Activated T-helper 9 cell treated with anti-CD3 and anti-CD28 coated beads, Interleukin-2, amount 50 U/mL, for 16 hours (primary cell): ENCODE measurements around the gene DYNC1LI1.
A peak's percentile ranks its signal among the peaks of the same experiment; 100 is the strongest.

Source experiments
- DNase-seq: peaks from one replicate; pipeline ENCODE4 v3.0.0-alpha.2; 2020; ENCODE audit warnings: low read depth

Gene DYNC1LI1

GRCh38 chr3:32570421-32571191 is at the start of gene DYNC1LI1:
DYNC1LI1 (minus strand) TSS chr3:32570858; CDS start chr3:32570770, 88 bp downstream.
- peak; percentile 91 for DNase-seq

- DNase-seq, result no peak
Observed at GRCh38 chr3:32619395-32619794, 48.7 kb upstream of the DYNC1LI1 start.

GRCh38 chr3:32616267-32616962 is 45.8 kb upstream of the DYNC1LI1 start:
- DNase-seq, result no peak

GRCh38 chr3:32614956-32615355 is 44.3 kb upstream of the DYNC1LI1 start:
- no peak for DNase-seq

- no peak for DNase-seq
Observed at GRCh38 chr3:32613183-32613582, 42.5 kb upstream of the DYNC1LI1 start.

- DNase-seq, result no peak
Observed at GRCh38 chr3:32612547-32612946, 41.9 kb upstream of the DYNC1LI1 start.

- no peak for DNase-seq
Observed at GRCh38 chr3:32607522-32607921, 36.9 kb upstream of the DYNC1LI1 start.

- no peak for DNase-seq
Observed at GRCh38 chr3:32606960-32607359, 36.3 kb upstream of the DYNC1LI1 start.

- no peak for DNase-seq
Observed at GRCh38 chr3:32606277-32606676, 35.6 kb upstream of the DYNC1LI1 start.

GRCh38 chr3:32603064-32603463 is 32.4 kb upstream of the DYNC1LI1 start:
- DNase-seq, result no peak

- DNase-seq, result no peak
Observed at GRCh38 chr3:32602206-32602605, 31.5 kb upstream of the DYNC1LI1 start.

- no peak for DNase-seq
Observed at GRCh38 chr3:32601722-32602121, 31.1 kb upstream of the DYNC1LI1 start.

- no peak for DNase-seq
Observed at GRCh38 chr3:32597656-32598055, 27.0 kb upstream of the DYNC1LI1 start.

GRCh38 chr3:32596909-32597369 is 26.3 kb upstream of the DYNC1LI1 start:
- no peak for DNase-seq

- no peak for DNase-seq
Observed at GRCh38 chr3:32596282-32596908, 25.7 kb upstream of the DYNC1LI1 start.

- no peak for DNase-seq
Observed at GRCh38 chr3:32595323-32595722, 24.7 kb upstream of the DYNC1LI1 start.

- DNase-seq, result no peak
Observed at GRCh38 chr3:32593903-32594525, 23.4 kb upstream of the DYNC1LI1 start.

- DNase-seq, result no peak
Observed at GRCh38 chr3:32592696-32593353, 22.2 kb upstream of the DYNC1LI1 start.

GRCh38 chr3:32592011-32592410 is 21.4 kb upstream of the DYNC1LI1 start:
- no peak for DNase-seq

- no peak for DNase-seq
Observed at GRCh38 chr3:32591186-32591585, 20.5 kb upstream of the DYNC1LI1 start.

- DNase-seq, result no peak
Observed at GRCh38 chr3:32586356-32586755, 15.7 kb upstream of the DYNC1LI1 start.

- no peak for DNase-seq
Observed at GRCh38 chr3:32584660-32585059, 14.0 kb upstream of the DYNC1LI1 start.
